Activated T-helper 2 cell treated with anti-CD3 and anti-CD28 coated beads, Interferon-gamma antibody, Interleukin-2, Interleukin-4, amounts not matched to agents 10 μg/mL and 5 μg/mL and 100 μg/mL, durations not matched to agents 14 hours and 24 hours and 36 hours (primary cell): ENCODE results near the gene ZNF396. TPM values are rescaled to one million over a fixed set of nuclear protein-coding genes. Genes with fewer than 3 reads are reported as not detected.

ENCODE experiments used
- DNase-seq: peaks from one replicate; pipeline ENCODE4 v3.0.0; 2021; ENCODE audit warnings: low spot score
- H3K27ac Mint-ChIP-seq: one replicate; pipeline ENCODE4 v1.8.0; 2021; ENCODE audit warnings: mixed read lengths
- H3K27me3 Mint-ChIP-seq: one replicate; pipeline ENCODE4 v1.8.0; 2021; ENCODE audit warnings: low read depth, mixed read lengths
- H3K36me3 Mint-ChIP-seq: one replicate; pipeline ENCODE4 v1.8.0; 2021; ENCODE audit warnings: low read depth, mixed read lengths
- H3K4me1 Mint-ChIP-seq: one replicate; pipeline ENCODE4 v1.8.0; 2021; ENCODE audit warnings: low read depth, mixed read lengths
- H3K4me3 Mint-ChIP-seq: one replicate; pipeline ENCODE4 v1.8.0; 2021; ENCODE audit warnings: low read depth, mild to moderate bottlenecking, moderate library complexity, mixed read lengths
- H3K9me3 Mint-ChIP-seq: one replicate; pipeline ENCODE4 v1.8.0; 2021; ENCODE audit warnings: mixed read lengths
- intact Hi-C: fragments of 100-400 bp; cut with micrococcal nuclease; formaldehyde crosslinking; loops from one replicate; pipeline ENCODE4 v1.15.1; 2023
- total RNA-seq: library from RNA; stranded (reverse); gene quantifications from 2 replicates; pipeline ENCODE4 v1.2.3, GENCODE V29; 2022

Gene ZNF396
- total RNA-seq, 1 donor from 2014 or later: 0.32 TPM

- Mint-ChIP-seq H3K4me3 (no peak overlapping the region), H3K27me3 (no peaks in the 10 kb centered on the region)
- DNase-seq: no peak
Measured at GRCh38 chr18:35324926-35325655, 52.0 kb downstream of the ZNF396 start.

GRCh38 chr18:35322486-35323458, 54.4 kb downstream of the ZNF396 start:
- Mint-ChIP-seq H3K27me3 (no peaks in the 10 kb centered on the region), H3K36me3 (no peaks in the 10 kb centered on the region), H3K27ac (no peak overlapping the region), H3K9me3 (peaks cover 4% of the 10 kb centered on the region), H3K4me3 (no peak overlapping the region), H3K4me1 (no peaks in the 10 kb centered on the region)
- DNase-seq: no peak
- intact Hi-C loops: no loop called here

More at GRCh38 chr18:35324926-35325655, 52.0 kb downstream of the ZNF396 start:
- H3K36me3 Mint-ChIP-seq: peaks cover 3% of the 10 kb centered on the region
- H3K4me1 Mint-ChIP-seq: no peaks in the 10 kb centered on the region
- no peak overlapping the region for H3K27ac Mint-ChIP-seq
- H3K9me3 Mint-ChIP-seq: peaks cover 5% of the 10 kb centered on the region
- intact Hi-C loops: no loop called here

Other genes with a start within 250 kb of the ZNF396 start
- gene ZNF397, start 136.3 kb downstream of the ZNF396 start, total RNA-seq: 14.6 and 18.4 TPM in 2 replicates
- gene ZSCAN30, start 87.1 kb downstream of the ZNF396 start, total RNA-seq: 15.5 and 19.9 TPM in 2 replicates
- gene ZNF24, start 32.9 kb downstream of the ZNF396 start, total RNA-seq: 46.0 and 51.5 TPM in 2 replicates
- gene INO80C, start 120.6 kb upstream of the ZNF396 start, total RNA-seq: 34.9 and 35.9 TPM in 2 replicates
- gene GALNT1, start 204.4 kb upstream of the ZNF396 start, total RNA-seq: 39.3 and 39.8 TPM in 2 replicates